Psoas muscle (tissue), 8 donors: Measurements from ENCODE around the gene UBE2E1. TPM values are rescaled to one million over a fixed set of nuclear protein-coding genes. Genes with fewer than 3 reads are reported as not detected.
"Not testable (repeated sequence)": the region's sequence is repeated elsewhere in the genome, so short reads cannot be mapped to it uniquely, and the experiment has no call there.

ENCODE experiments used
- ATAC-seq, 4 donors: fragments of 200-7000 bp; cut with Tn5 transposase; one replicate each; pipeline ENCODE4 v1.9.1; 2020; ENCODE audit warnings: moderate library complexity in 3 of 4, mild to moderate bottlenecking in 2 of 4
- DNase-seq, 2 donors: peaks; one replicate each; pipeline ENCODE4 v3.0.0-alpha.2; 2020
- H3K27ac ChIP-seq: fragments of 200-600 bp; one replicate; pipeline ENCODE4 v1.8.0; 2022
- H3K27me3 ChIP-seq, 3 donors: fragments of 200-600 bp in 1 of 3; one replicate each; pipeline versions ENCODE4 v1.6.1 to v1.8.0; 2013 to 2022; ENCODE audit warnings: low read length in 2 of 3, mild to moderate bottlenecking in 2 of 3, moderate library complexity in 1 of 3; ENCODE audit not compliant: insufficient read depth in 3 of 3
- H3K36me3 ChIP-seq, 2 donors: fragments of 200-600 bp in 1 of 2; one replicate each; pipeline versions ENCODE4 v1.6.1 to v1.8.0; 2013 to 2022; ENCODE audit warnings: low read depth in 1 of 2, mild to moderate bottlenecking in 1 of 2, moderate library complexity in 1 of 2; ENCODE audit not compliant: insufficient read depth in 1 of 2
- H3K4me1 ChIP-seq: fragments of 200-600 bp; one replicate; pipeline ENCODE4 v1.8.0; 2022
- H3K4me3 ChIP-seq: fragments of 200-600 bp; one replicate; pipeline ENCODE4 v1.8.0; 2022; ENCODE audit warnings: mild to moderate bottlenecking
- H3K9me3 ChIP-seq: fragments of 200-600 bp; one replicate; pipeline ENCODE4 v1.8.0; 2022
- WGBS, 3 donors: extraction: QIAGEN DNeasy Blood & Tissue Kit; methylation state at CpG; one replicate each; pipeline versions ENCODE4 v1.1.6 to v1.1.7; 2013; 5-methylcytosine and 5-hydroxymethylcytosine counted together
- intact Hi-C, 2 donors: fragments of 100-400 bp; cut with DNase I; formaldehyde crosslinking; loops; one replicate each; pipeline versions ENCODE4 v1.11.0 to v1.14.2; 2022
- polyA plus RNA-seq, 3 donors: library from polyadenylated mRNA; stranded (reverse); fragments of 200-250 nt; gene quantifications; one replicate each; pipeline ENCODE4 v1.2.3, GENCODE V29; 2013
- total RNA-seq, 4 donors: library from RNA; stranded (reverse); fragmentation: NEBNext Ultra II Directional in 2 of 4; extraction: Animal tissue kit (Norgen Biotek cat#: 25700) in 2 of 4; gene quantifications; one replicate each; pipeline versions ENCODE4 v1.2.1 to v1.2.4, GENCODE V29; 2021 to 2023
- TF ChIP-seq, protein P1 (sequence below): fragments of 200-600 bp; IDR thresholded peaks from one replicate; pipeline ENCODE4 v1.8.0; 2022; ENCODE audit warnings: antibody characterized with exemption
- donor health status: healthy with polysubstance abuse.
- donor health status: DM: no; HTN: no; CAD: no; lungs with moderate emphysema.
- donor health status: Bipolar disorder and iron deficiency.
- donor health status: healthy.
- donor health status: DM: yes; HTN: yes; CAD: no.
- donor health status: DM: no; HTN: no; CAD: no.
- donor health status: DM: no; HTN: no; CAD: no.
- donor health status: DM: yes; HTN: yes; CAD: no.

The UBE2E1 gene
- total and polyA plus RNA-seq, 7 donors = 54.1 to 112 (median 85.9) TPM

DNA sequence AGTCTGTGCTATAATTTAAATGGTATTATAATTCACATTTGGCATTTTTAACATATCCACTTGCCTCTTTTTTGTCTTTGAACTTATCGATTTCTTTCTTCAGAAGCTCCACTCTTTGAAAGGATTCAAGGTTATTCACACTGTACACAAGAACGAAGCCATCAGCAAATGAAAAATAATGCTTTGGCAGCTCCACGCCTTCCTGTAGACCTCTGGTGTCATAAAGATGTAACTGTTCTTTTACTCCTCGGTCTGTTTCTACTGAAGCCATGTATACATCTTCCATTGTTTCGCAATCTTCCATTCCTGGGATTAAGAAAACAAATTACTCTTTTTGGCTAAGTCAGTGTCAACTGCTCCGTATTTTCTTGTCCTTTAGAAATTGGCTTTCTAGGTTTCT lies 95.0 kb downstream of the UBE2E1 start:
- no peak overlapping the region for H3K27ac ChIP-seq
- H3K4me1 ChIP-seq = no peaks in the 10 kb centered on the region
- H3K27me3 ChIP-seq = no peaks in the 10 kb centered on the region
- no peak overlapping the region for H3K4me3 ChIP-seq
- DNase-seq (no peak), ATAC-seq (no peak)
- no peaks in the 10 kb centered on the region for H3K9me3 ChIP-seq
- intact Hi-C loops = no loop called here
- 81 to 89% (median 84%) methylated on average over 6 of the region's 6 CpGs for WGBS, 3 donors
- TF ChIP-seq, protein P1, sequence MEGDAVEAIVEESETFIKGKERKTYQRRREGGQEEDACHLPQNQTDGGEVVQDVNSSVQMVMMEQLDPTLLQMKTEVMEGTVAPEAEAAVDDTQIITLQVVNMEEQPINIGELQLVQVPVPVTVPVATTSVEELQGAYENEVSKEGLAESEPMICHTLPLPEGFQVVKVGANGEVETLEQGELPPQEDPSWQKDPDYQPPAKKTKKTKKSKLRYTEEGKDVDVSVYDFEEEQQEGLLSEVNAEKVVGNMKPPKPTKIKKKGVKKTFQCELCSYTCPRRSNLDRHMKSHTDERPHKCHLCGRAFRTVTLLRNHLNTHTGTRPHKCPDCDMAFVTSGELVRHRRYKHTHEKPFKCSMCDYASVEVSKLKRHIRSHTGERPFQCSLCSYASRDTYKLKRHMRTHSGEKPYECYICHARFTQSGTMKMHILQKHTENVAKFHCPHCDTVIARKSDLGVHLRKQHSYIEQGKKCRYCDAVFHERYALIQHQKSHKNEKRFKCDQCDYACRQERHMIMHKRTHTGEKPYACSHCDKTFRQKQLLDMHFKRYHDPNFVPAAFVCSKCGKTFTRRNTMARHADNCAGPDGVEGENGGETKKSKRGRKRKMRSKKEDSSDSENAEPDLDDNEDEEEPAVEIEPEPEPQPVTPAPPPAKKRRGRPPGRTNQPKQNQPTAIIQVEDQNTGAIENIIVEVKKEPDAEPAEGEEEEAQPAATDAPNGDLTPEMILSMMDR = no peak
- peaks cover 3 to 45% of the 10 kb centered on the region in 2 donors for H3K36me3 ChIP-seq

- no peaks in the 10 kb centered on the region for H3K9me3 ChIP-seq
- no peak overlapping the region for H3K27ac ChIP-seq
- ATAC-seq = no peak
- no peak for DNase-seq
- TF ChIP-seq, protein P1 = no peak
- H3K4me1 ChIP-seq = no peaks in the 10 kb centered on the region
- intact Hi-C loops = no loop called here
- peaks cover 0 to 54% of the 10 kb centered on the region in 2 donors for H3K36me3 ChIP-seq
- H3K4me3 ChIP-seq = no peak overlapping the region
- no peaks in the 10 kb centered on the region for H3K27me3 ChIP-seq
Observed at GRCh38 chr3:23904545-23904944, 98.8 kb downstream of the UBE2E1 start.

GRCh38 chr3:23909341-23909740 lies 103.6 kb downstream of the UBE2E1 start:
- Histone ChIP-seq H3K36me3 (peaks cover 5 to 53% of the 10 kb centered on the region in 2 donors), H3K4me1 (peaks cover 4% of the 10 kb centered on the region), H3K4me3 (no peak overlapping the region), H3K9me3 (no peaks in the 10 kb centered on the region), H3K27ac (no peak overlapping the region), H3K27me3 (no peaks in the 10 kb centered on the region)
- no peak for ATAC-seq
- intact Hi-C loops = no loop called here
- DNase-seq = no peak
- 89 to 95% (median 93%) methylated on average over 7 of the region's 7 CpGs for WGBS, 3 donors
- TF ChIP-seq, protein P1 = no peak

- Histone ChIP-seq H3K27me3 (no peaks in the 10 kb centered on the region), H3K9me3 (no peaks in the 10 kb centered on the region), H3K27ac (no peak overlapping the region), H3K36me3 (peaks cover 5 to 47% of the 10 kb centered on the region in 2 donors), H3K4me3 (no peak overlapping the region), H3K4me1 (peaks cover 13% of the 10 kb centered on the region)
- no peak for DNase-seq
- TF ChIP-seq, protein P1 = no peak
- intact Hi-C loops = no loop called here
- 86 to 94% (median 89%) methylated on average over 2 of the region's 2 CpGs for WGBS, 3 donors
- ATAC-seq = no peak
Observed at GRCh38 chr3:23911397-23911796, 105.6 kb downstream of the UBE2E1 start.

DNA sequence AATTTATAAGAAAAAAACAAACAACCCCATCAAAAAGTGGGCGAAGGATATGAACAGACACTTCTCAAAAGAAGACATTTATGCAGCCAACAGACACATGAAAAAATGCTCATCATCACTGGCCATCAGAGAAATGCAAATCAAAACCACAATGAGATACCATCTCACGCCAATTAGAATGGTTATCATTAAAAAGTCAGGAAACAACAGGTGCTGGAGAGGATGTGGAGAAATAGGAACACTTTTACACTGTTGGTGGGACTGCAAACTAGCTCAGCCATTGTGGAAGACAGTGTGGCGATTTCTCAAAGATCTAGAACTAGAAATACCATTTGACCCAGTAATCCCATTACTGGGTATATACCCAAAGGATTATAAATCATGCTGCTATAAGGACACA lies 106.6 kb downstream of the UBE2E1 start:
- Histone ChIP-seq H3K36me3 (peaks cover 5 to 37% of the 10 kb centered on the region in 2 donors), H3K4me1 (peaks cover 13% of the 10 kb centered on the region)
- H3K4me3 ChIP-seq, DNase-seq, ATAC-seq, H3K27me3 ChIP-seq, H3K9me3 ChIP-seq, intact Hi-C loops, H3K27ac ChIP-seq: not testable (repeated sequence)
- 81 to 92% (median 90%) methylated on average over 3 of the region's 3 CpGs for WGBS, 3 donors
